ENCODE results near the gene DACT2. TPM values are rescaled to one million over a fixed set of nuclear protein-coding genes. Genes with fewer than 3 reads are reported as not detected.

DACT2 gene
- total and polyA plus RNA-seq, 2 of the 8 experiments (the other 6 are each of a cell fraction or from before 2014, with no cell fraction given): 2.9 to 3.1 TPM

DNA sequence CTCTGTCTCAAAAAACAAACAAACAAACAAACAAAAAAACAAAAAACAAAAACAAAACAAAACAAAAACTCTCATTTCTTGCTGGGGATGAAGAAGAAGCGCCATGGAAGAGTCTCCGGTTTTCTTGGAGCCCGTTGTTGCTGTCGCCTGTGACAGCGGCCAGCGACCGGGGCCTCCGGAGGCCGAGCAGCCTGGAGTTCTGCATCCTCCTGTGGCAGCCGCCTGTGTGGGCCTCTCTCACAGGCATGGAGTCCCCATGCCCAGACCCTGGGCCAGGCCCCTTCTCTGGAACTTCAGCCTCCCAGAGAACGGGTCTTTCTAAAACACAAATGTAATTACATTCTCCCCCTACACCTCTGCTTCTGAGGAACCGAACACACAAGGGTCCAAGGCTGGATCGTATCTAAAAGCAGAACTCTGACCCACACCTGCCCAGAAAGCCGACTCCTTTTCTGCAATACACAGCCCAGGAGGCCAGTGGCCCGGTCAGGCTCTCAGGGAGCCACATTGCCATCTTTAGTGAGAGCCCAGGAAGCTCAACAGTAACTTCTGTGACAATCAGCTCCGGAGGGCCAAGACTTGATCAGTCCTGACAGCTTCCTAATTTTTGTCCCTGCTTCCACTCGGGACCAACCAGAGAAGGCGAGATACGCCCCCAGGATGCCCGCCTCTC, 18.5 kb downstream of the DACT2 start (continued):
- no peak for TF ChIP-seq RNF2 (IDR thresholded peaks at IDR 0.05; ENCODE audit: borderline replicate concordance, low read depth, low read length, missing control alignments, poor library complexity, severe bottlenecking)
- TF ChIP-seq, protein P1, sequence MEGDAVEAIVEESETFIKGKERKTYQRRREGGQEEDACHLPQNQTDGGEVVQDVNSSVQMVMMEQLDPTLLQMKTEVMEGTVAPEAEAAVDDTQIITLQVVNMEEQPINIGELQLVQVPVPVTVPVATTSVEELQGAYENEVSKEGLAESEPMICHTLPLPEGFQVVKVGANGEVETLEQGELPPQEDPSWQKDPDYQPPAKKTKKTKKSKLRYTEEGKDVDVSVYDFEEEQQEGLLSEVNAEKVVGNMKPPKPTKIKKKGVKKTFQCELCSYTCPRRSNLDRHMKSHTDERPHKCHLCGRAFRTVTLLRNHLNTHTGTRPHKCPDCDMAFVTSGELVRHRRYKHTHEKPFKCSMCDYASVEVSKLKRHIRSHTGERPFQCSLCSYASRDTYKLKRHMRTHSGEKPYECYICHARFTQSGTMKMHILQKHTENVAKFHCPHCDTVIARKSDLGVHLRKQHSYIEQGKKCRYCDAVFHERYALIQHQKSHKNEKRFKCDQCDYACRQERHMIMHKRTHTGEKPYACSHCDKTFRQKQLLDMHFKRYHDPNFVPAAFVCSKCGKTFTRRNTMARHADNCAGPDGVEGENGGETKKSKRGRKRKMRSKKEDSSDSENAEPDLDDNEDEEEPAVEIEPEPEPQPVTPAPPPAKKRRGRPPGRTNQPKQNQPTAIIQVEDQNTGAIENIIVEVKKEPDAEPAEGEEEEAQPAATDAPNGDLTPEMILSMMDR (IDR thresholded peaks at IDR 0.05; ENCODE audit: control extremely low read depth in 1 of 3, insufficient read depth in 1 of 3, low read depth in 1 of 3, low read length in 3 of 3): no peak
- TF ChIP-seq EP300 (IDR thresholded peaks at IDR 0.05; ENCODE audit: borderline replicate concordance in 1 of 2, low read depth in 2 of 2, low read length in 2 of 2): no peak
